C4-2B (cell line): ENCODE data around the gene JAG2.

Experiments
- H3K27ac ChIP-seq: fragments of 450-650 bp; 2 replicates; pipeline ENCODE4 v1.5.1; 2017
- CTCF ChIP-seq: fragments of 450-650 bp; conservative IDR thresholded peaks from 2 replicates; pipeline ENCODE4 v1.5.1; 2017; ENCODE audit warnings: mild to moderate bottlenecking
- ZFX ChIP-seq: fragments of 450-650 bp; IDR thresholded peaks from 2 replicates; pipeline ENCODE4 v1.6.1; 2017

JAG2 gene

GRCh38 chr14:105201925-105202513 is 33.4 kb upstream of the JAG2 start:
- TF ChIP-seq CTCF = no peak
- TF ChIP-seq ZFX = no peak
- no peak overlapping the region for H3K27ac ChIP-seq

- no peak overlapping the region for H3K27ac ChIP-seq
- no peak for TF ChIP-seq ZFX
- no peak; the same call in 1 of the 2 replicates for TF ChIP-seq CTCF
Measured at GRCh38 chr14:105201156-105201924, 32.8 kb upstream of the JAG2 start.

- no peak for TF ChIP-seq CTCF
- TF ChIP-seq ZFX = no peak
Measured at GRCh38 chr14:105200641-105201040, 32.1 kb upstream of the JAG2 start.

GRCh38 chr14:105200074-105200473 is 31.5 kb upstream of the JAG2 start:
- TF ChIP-seq CTCF (no peak; the same call in 1 of the 2 replicates), ZFX (no peak)

More at GRCh38 chr14:105200641-105201040, 32.1 kb upstream of the JAG2 start:
- H3K27ac ChIP-seq = no peak overlapping the region

GRCh38 chr14:105199093-105199492 is 30.5 kb upstream of the JAG2 start:
- no peak overlapping the region for H3K27ac ChIP-seq
- TF ChIP-seq CTCF = no peak
- no peak for TF ChIP-seq ZFX

More at GRCh38 chr14:105200074-105200473, 31.5 kb upstream of the JAG2 start:
- no peak overlapping the region for H3K27ac ChIP-seq

GRCh38 chr14:105198588-105198987 is 30.0 kb upstream of the JAG2 start:
- no peak for TF ChIP-seq ZFX
- no peak; the same call in 1 of the 2 replicates for TF ChIP-seq CTCF
- no peak overlapping the region for H3K27ac ChIP-seq

- no peak for TF ChIP-seq ZFX
- TF ChIP-seq CTCF = no peak
- H3K27ac ChIP-seq = no peak overlapping the region
Measured at GRCh38 chr14:105197211-105197641, 28.6 kb upstream of the JAG2 start.
